Peyer's patch (tissue), 4 donors: ENCODE data around the gene PHKA1. TPM values are rescaled to one million over a fixed set of nuclear protein-coding genes. Genes with fewer than 3 reads are reported as not detected.

Source experiments
- small RNA-seq, 2 donors: library from RNA; depleted of rRNA; stranded (forward); fragments of <200 nt; gene quantifications; one replicate each; pipeline ENCODE3, GENCODE V24; 2016
- total RNA-seq, 4 donors: library from RNA; depleted of rRNA; stranded (reverse); fragments of >200 nt; gene quantifications; one replicate each; pipeline ENCODE4 v1.1.0, GENCODE V29; 2016

PHKA1 gene
- total RNA-seq, 4 donors from 2014 or later: 2.5 to 6.3 (median 4.4) TPM

Small RNAs within 50 kb of the gene (small RNA-seq; reads per million reads assigned to genes)
- gene BX295541.1 (0 to 0.06 reads per million in 2 donors), gene RF00012 (0 reads per million in 2 donors), gene RNU1-112P (0 reads per million in 2 donors)

Other genes starting within 250 kb of the PHKA1 start
- 10 to 100 TPM; 24.2 to 48.9 (median 46.0) TPM for gene HDAC8, start 141.5 kb downstream of the PHKA1 start, total RNA-seq
- gene DMRTC1B, start 62.6 kb upstream of the PHKA1 start, total RNA-seq: not detected
- not detected for gene FAM236B, start 68.4 kb upstream of the PHKA1 start, total RNA-seq
- gene FAM236D, start 93.9 kb upstream of the PHKA1 start, total RNA-seq: not detected
- gene FAM236C, start 198.3 kb upstream of the PHKA1 start, total RNA-seq: not detected
- gene FAM236A, start 223.9 kb upstream of the PHKA1 start, total RNA-seq: not detected
- not detected for gene DMRTC1, start 229.5 kb upstream of the PHKA1 start, total RNA-seq